Left kidney (tissue), 2 donors: Measurements from ENCODE around the gene MYORG. TPM values are rescaled to one million over a fixed set of nuclear protein-coding genes. Genes with fewer than 3 reads are reported as not detected.
A peak's percentile ranks its signal among the peaks of the same experiment; 100 is the strongest.

Experiments used
- DNase-seq: peaks from one replicate; pipeline ENCODE4 v3.0.0-alpha.2; 2013
- polyA plus RNA-seq: library from polyadenylated mRNA; unstranded; fragments of 120-200 nt; gene quantifications from one replicate; pipeline ENCODE4 v1.2.1, GENCODE V29; 2013; ENCODE audit not compliant: insufficient read length

MYORG gene
- polyA plus RNA-seq, 1 donor = 9.3 TPM

DNA sequence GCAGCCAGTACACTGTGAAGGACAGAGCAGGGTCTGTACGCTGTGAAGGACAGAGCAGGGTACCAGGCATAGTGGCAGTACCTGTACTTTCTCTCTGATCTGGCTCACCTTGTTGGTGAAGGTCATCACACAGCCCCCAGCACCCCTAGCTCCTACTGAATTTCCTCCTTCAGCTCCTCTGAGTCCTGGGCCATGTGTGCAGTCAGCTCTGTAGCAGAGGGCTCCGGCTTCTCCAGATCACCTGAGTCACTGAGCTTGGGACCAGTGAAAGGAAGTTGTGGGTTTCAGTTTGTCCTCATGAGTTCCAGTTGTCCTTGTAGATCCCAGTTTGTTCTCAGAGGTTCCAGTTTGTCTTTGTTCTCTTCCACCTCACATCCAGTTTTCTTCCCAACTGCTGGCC lies 41.8 kb downstream of the MYORG start:
- DNase-seq = no peak

GRCh38 chr9:34334337-34334824 lies 42.3 kb downstream of the MYORG start:
- DNase-seq = no peak

- no peak for DNase-seq
Observed at GRCh38 chr9:34333836-34334235, 42.9 kb downstream of the MYORG start.

GRCh38 chr9:34332076-34332964 lies 44.4 kb downstream of the MYORG start:
- DNase-seq = peak; percentile 36

DNA sequence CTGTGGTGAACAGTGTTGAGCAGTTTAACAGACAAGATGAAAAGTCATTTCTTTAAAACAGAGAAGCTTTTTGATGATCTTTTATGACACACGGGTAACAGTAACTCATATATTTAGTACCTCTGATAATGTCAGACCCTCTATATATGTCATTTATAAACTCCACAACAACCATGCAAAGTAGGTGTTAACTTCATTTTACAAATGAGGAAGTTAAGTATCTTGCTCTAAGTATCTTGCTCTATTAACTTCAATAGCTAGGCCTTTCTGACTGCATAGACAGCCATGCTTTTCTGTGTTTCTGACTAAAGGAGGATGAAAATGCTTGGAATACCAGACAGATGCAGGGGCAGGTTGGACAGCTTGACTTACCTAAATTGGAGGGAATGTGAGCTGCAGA lies 45.5 kb downstream of the MYORG start:
- DNase-seq = no peak

DNA sequence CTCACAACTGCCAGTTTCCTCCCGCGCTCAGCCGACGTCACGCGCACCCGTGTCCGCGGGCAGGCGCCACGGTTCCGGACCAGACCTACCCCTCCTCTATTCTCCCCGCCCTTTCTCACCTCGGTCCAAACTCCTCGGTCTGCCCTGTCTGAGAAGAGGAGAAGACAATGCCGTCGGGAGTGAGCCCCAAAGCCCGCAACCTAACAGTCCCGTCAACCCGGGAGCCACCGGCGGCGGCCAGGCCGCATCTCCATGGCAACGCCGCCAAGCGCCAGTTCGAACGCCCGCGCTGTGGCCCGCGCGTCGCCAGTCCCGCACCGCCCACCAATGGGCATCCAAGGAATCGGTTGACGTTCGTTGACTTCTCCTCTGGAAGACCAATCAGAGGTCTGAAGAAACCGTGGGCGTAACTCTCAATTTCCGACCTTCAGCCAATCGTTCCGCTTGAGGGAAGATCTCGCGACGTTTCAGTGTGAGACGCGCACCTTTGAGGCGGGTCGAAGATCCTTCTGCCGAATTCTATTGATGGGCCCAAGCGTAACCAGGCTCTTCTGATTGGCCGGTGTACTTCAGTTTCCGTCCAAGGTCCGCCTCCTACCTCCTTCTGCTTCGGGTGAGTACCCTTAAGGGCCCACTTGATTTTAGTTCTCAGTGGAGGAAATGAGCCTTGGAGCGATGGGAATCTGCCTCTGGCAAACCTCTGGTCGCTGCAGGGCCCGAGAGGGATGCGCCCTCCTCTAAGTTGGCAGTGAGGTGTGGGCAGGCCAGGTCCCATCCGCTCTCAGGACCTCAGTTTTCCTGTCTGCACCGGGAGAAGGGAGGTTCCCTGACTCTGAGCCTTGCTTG lies 47.5 kb downstream of the MYORG start, which contains the start of the genes KIF24 and NUDT2:
KIF24 (minus strand) TSS at position 282 of the 846 bp plus-strand sequence. CDS start 17,922 bp downstream, outside the sequence.
NUDT2 (plus strand) TSS at position 583 of the 846 bp plus-strand sequence. CDS start 9,471 bp downstream, outside the sequence.
- peak; percentile 100 for DNase-seq

- DNase-seq = no peak
Observed at GRCh38 chr9:34328500-34328986, 48.2 kb downstream of the MYORG start.

DNA sequence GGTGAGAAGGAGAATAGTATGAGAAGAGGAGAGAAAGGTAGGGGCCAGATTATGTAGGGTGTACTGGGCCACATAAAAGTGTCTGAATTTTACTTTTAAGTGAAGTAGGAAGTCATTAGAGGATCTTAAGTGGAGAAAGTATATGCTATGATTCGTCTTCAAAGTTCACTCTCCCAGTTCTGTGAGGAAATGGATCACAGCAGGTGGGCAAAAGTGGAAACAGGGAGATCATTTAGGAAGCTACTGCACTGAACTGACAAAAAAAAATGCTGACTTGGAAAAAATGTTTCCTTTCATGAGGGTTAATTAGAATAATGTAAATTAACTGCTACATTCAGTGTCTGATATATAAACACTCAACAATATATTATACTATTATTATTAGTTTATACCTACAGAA lies 50.0 kb downstream of the MYORG start:
- no peak for DNase-seq

DNA sequence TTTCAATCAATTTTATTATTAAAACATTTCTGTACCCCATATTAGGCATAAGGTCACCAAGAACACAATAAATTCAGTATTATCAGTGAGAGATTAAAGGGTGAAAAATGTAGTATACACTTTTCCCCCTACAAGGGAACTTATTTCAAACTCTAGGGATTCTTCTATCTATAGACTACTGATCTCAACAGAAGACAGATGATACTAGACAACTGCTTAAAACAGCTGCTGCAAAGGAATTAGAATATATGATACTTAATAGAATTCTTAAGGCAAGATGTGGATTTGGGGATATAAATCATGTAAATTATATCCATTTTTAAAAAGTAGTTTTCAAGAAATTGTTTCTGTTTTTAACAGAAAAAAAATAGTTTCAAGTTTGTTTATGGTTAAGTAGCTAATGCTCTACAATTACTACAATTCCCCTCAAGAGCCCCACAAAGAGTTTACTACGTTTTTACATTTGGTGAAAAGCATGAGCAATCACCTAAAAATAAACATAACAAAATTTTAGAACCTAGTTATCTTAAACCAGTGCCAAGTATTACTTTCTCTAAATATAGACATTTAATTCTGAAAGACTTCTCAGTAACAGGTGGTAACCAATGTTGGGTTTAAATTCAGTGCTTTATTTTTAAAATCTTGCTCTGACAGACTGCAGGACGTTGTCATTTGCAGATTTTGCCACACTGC lies 53.7 kb downstream of the MYORG start:
- no peak for DNase-seq

GRCh38 chr9:34321451-34321850 lies 55.2 kb downstream of the MYORG start:
- DNase-seq = no peak

DNA sequence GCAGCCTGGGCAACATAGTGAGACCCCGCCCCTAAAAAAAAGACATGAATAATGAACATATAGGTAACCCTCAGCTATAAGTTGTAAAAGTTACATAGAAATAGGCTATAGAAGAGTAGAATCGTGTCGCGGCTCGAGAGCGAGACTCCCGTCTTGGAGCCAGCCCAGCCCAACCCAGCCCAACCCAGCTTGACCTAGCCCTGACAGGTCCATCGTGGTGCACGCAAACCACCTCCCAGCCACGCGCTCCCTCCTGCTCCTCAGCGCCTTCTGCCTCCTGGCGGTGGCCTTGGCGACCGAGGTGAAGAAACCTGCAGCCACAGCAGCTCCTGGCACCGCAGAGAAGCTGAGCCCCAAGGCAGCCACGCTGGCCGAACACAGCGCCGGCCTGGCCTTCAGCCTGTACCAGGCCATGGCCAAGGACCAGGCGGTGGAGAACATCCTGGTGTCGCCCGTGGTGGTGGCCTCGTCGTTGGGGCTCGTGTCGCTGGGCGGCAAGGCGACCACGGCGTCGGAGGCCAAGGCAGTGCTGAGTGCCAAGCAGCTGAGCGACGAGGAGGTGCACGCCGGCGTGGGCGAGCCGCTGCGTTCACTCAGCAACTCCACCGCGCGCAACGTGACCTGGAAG lies 58.4 kb downstream of the MYORG start:
- DNase-seq = no peak

DNA sequence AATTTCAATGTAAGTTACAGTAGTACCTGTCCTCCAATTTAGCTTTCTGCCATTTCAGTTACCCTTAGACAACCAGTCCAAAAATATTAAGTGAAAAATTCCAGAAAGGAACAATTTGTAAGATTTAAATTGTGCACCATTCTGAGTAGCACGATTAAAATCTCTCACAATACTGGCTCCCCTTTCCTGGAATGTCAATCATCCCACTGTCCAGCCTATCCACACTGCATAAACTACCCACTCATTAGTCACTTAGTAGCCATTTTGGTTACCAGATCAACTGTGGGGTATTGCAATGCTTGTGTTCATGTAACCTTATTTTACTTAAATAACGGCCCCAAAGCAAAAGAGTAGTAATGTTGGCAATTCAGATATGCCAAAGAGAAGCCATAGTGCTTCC lies 59.3 kb downstream of the MYORG start:
- DNase-seq = no peak

Other genes starting within 250 kb of the MYORG start
- 59.0 TPM for gene UBAP1, start 197.9 kb downstream of the MYORG start, polyA plus RNA-seq
- 9.2 TPM for gene KIF24, start 47.6 kb downstream of the MYORG start, polyA plus RNA-seq
- 28.8 TPM for gene NUDT2, start 47.3 kb downstream of the MYORG start, polyA plus RNA-seq
- 13.0 TPM for gene FAM219A, start 81.7 kb upstream of the MYORG start, polyA plus RNA-seq
- gene DNAI1, start 81.9 kb upstream of the MYORG start, polyA plus RNA-seq = 3.0 TPM
- 1.4 TPM for gene ENHO, start 146.1 kb upstream of the MYORG start, polyA plus RNA-seq
- gene CNTFR, start 212.8 kb upstream of the MYORG start, polyA plus RNA-seq = 34.6 TPM
- 22.5 TPM for gene RPP25L, start 235.2 kb upstream of the MYORG start, polyA plus RNA-seq
- 96.9 TPM for gene DCTN3, start 243.6 kb upstream of the MYORG start, polyA plus RNA-seq